HepG2 (cell line): ENCODE measurements around the gene DNAL4. TPM values are rescaled to one million over a fixed set of nuclear protein-coding genes. Genes with fewer than 3 reads are reported as not detected.
A peak's percentile ranks its signal among the peaks of the same experiment; 100 is the strongest.

Experiments
- ARNT2 ChIP-seq: sonication (generic); formaldehyde crosslinking; IDR thresholded peaks from 2 replicates; pipeline ENCODE4 v1.8.0; 2022; ENCODE audit warnings: mild to moderate bottlenecking, low read depth, missing genetic modification reagents, moderate library complexity
- BCL6 ChIP-seq: IDR thresholded peaks from 2 replicates; pipeline ENCODE4 v1.6.1; 2016; ENCODE audit warnings: missing genetic modification reagents, missing compliant biosample characterization
- ELK4 ChIP-seq: sonication (generic); formaldehyde crosslinking; IDR thresholded peaks from 2 replicates; pipeline ENCODE4 v1.9.0; 2021; ENCODE audit warnings: missing genetic modification reagents, borderline replicate concordance
- MAX ChIP-seq: IDR thresholded peaks from 2 replicates; pipeline ENCODE4 v1.6.1; 2012; ENCODE audit warnings: inconsistent platforms
- MEIS2 ChIP-seq: sonication (generic); formaldehyde crosslinking; IDR thresholded peaks from 2 replicates; pipeline ENCODE4 v1.9.0; 2021; ENCODE audit warnings: mild to moderate bottlenecking, missing genetic modification reagents
- MYNN ChIP-seq: sonication (generic); formaldehyde crosslinking; IDR thresholded peaks from 2 replicates; pipeline ENCODE4 v1.4.0; 2020; ENCODE audit warnings: mild to moderate bottlenecking, low read depth, missing genetic modification reagents
- RBM22 ChIP-seq: fragments of 200-400 bp; formaldehyde crosslinking; optimal IDR thresholded peaks from 2 replicates; pipeline ENCODE3; 2017; ENCODE audit warnings: mild to moderate bottlenecking, low read length, moderate library complexity
- SMARCE1 ChIP-seq: fragments of 450-650 bp; IDR thresholded peaks from 2 replicates; pipeline ENCODE4 v1.6.1; 2017; ENCODE audit warnings: borderline replicate concordance
- SMC3 ChIP-seq: IDR thresholded peaks from 2 replicates; pipeline ENCODE4 v1.6.1; 2011; ENCODE audit warnings: low read length, improper control_type of control experiment
- SP4 ChIP-seq: sonication (generic); formaldehyde crosslinking; IDR thresholded peaks from 2 replicates; pipeline ENCODE4 v1.8.1; 2023; ENCODE audit warnings: mild to moderate bottlenecking, missing genetic modification reagents
- TEAD3 ChIP-seq: optimal IDR thresholded peaks from 2 replicates; pipeline ENCODE3; 2016; ENCODE audit warnings: borderline replicate concordance
- ZBTB1 ChIP-seq: sonication (generic); formaldehyde crosslinking; IDR thresholded peaks from 2 replicates; pipeline ENCODE4 v1.4.0; 2020; ENCODE audit warnings: missing genetic modification reagents, borderline replicate concordance
- ZBTB40 ChIP-seq, 2 experiments: fragments of 450-650 bp in 1 of 2; sonication (generic) in 1 of 2; formaldehyde crosslinking in 1 of 2; IDR thresholded peaks; 2 replicates each; pipeline versions ENCODE4 v1.6.1 to v1.8.0; 2016 to 2022; ENCODE audit warnings: antibody characterized with exemption in 1 of 2, mild to moderate bottlenecking in 1 of 2, missing genetic modification reagents in 1 of 2
- ZBTB49 ChIP-seq: sonication (generic); formaldehyde crosslinking; IDR thresholded peaks from 2 replicates; pipeline ENCODE4 v1.4.0; 2020; ENCODE audit warnings: missing genetic modification reagents, borderline replicate concordance
- ZFX ChIP-seq: sonication (generic); formaldehyde crosslinking; IDR thresholded peaks from 2 replicates; pipeline ENCODE4 v1.4.0; 2020; ENCODE audit warnings: mild to moderate bottlenecking, low read depth, missing genetic modification reagents, moderate library complexity
- ZNF362 ChIP-seq: sonication (generic); formaldehyde crosslinking; IDR thresholded peaks from 2 replicates; pipeline ENCODE4 v1.4.0; 2020; ENCODE audit warnings: missing genetic modification reagents, mild to moderate bottlenecking, borderline replicate concordance
- polyA plus RNA-seq, 8 experiments: library from polyadenylated mRNA; depleted of rRNA in 3 of 8; stranded (reverse) in 7 of 8; unstranded in 1 of 8; fragments of >200 nt; fragmentation: Illumina TruSeq in 4 of 8; extraction: Trizol in 4 of 8; gene quantifications; 2 replicates each; pipeline versions ENCODE4 v1.2.1 to v1.2.3, GENCODE V29; 2011 to 2016; ENCODE audit warnings: low read depth in 4 of 8, missing spikeins in 1 of 8, mixed read lengths in 1 of 8; ENCODE audit not compliant: insufficient read depth in 1 of 8
- total RNA-seq, 5 experiments: library from RNA; depleted of rRNA; stranded (reverse); fragments of >200 nt; fragmentation: Illumina TruSeq; extraction: Trizol; gene quantifications; 2 replicates each; pipeline ENCODE4 v1.2.3, GENCODE V29; 2016; ENCODE audit warnings: low read depth in 1 of 5

The DNAL4 gene
- total and polyA plus RNA-seq, 2 of the 13 experiments (the other 11 are each of a cell fraction or from before 2014, with no cell fraction given), result 8.0 to 10.7 TPM

- TF ChIP-seq ZBTB40 (IDR thresholded peaks at IDR 0.05) (no peak), ZBTB40 (CRISPR knock-in tag; IDR thresholded peaks at IDR 0.05) (no peak), ZFX (CRISPR knock-in tag) (no peak), TEAD3 (CRISPR knock-in tag) (no peak), SMARCE1 (no peak), ZNF362 (CRISPR knock-in tag) (no peak), SP4 (CRISPR knock-in tag) (no peak), SMC3 (peak; percentile 13; the same call in 1 of the 2 replicates), MEIS2 (CRISPR knock-in tag) (no peak), ZBTB49 (CRISPR knock-in tag) (no peak), BCL6 (no peak), ARNT2 (no peak), ELK4 (no peak), ZBTB1 (no peak), RBM22 (peak; percentile 92), MYNN (CRISPR knock-in tag) (no peak), MAX (no peak)
Observed at GRCh38 chr22:38733329-38733723, 60.6 kb downstream of the DNAL4 start (continued).
